AG04450 (cell line): Measurements from ENCODE around the gene IPO5. TPM values are rescaled to one million over a fixed set of nuclear protein-coding genes. Genes with fewer than 3 reads are reported as not detected.
A peak's percentile ranks its signal among the peaks of the same experiment; 100 is the strongest.

Experiments
- CTCF ChIA-PET: fragments of 300-600, 350-600 bp; formaldehyde crosslinking; extraction: SDS; loops from one replicate; lab custom pipeline; 2022; ENCODE audit warnings: antibody characterized with exemption, inconsistent platforms; lab: Charles Lee
- POLR2A ChIA-PET: fragments of 350-600 bp; formaldehyde crosslinking; extraction: SDS; loops from one replicate; lab custom pipeline; 2021; ENCODE audit warnings: antibody characterized with exemption, inconsistent platforms; lab: Yijun Ruan, JAX
- DNase-seq: peaks from one replicate; pipeline ENCODE4 v3.0.0-alpha.2; 2011; ENCODE audit warnings: low read depth, low spot score
- H3K27ac ChIP-seq: one replicate; pipeline ENCODE4 v1.5.1; 2012; ENCODE audit warnings: low read depth, low read length, control low read depth
- H3K27me3 ChIP-seq: one replicate; pipeline ENCODE4 v1.6.0; 2012; ENCODE audit warnings: low read length; ENCODE audit not compliant: control insufficient read depth, insufficient read depth
- H3K4me3 ChIP-seq: 2 replicates; pipeline ENCODE4 v1.5.1; 2011; ENCODE audit warnings: mild to moderate bottlenecking, low read depth, low read length, control low read depth
- H3K9me3 ChIP-seq: 2 replicates; pipeline ENCODE4 v1.5.1; 2012; ENCODE audit warnings: low read length; ENCODE audit not compliant: control insufficient read depth, insufficient read depth
- polyA minus RNA-seq: library from RNA; depleted of rRNA, polyadenylated mRNA; stranded (reverse); fragments of >200 nt; gene quantifications from 2 replicates; pipeline ENCODE4 v1.2.3, GENCODE V29; 2011; rRNA and poly(A)+ RNA removed
- polyA plus RNA-seq: library from polyadenylated mRNA; depleted of rRNA; stranded (reverse); fragments of >200 nt; gene quantifications from 2 replicates; pipeline ENCODE4 v1.2.3, GENCODE V29; 2011; rRNA removed
- TF ChIP-seq, protein P1 (sequence below): IDR thresholded peaks from 2 replicates; pipeline ENCODE4 v1.5.1; 2011; ENCODE audit warnings: low read depth, low read length, control low read depth, inconsistent platforms

The IPO5 gene
- 141 and 164 TPM in 2 replicates for polyA plus RNA-seq
- polyA minus RNA-seq = 149 and 227 TPM in 2 replicates

DNA sequence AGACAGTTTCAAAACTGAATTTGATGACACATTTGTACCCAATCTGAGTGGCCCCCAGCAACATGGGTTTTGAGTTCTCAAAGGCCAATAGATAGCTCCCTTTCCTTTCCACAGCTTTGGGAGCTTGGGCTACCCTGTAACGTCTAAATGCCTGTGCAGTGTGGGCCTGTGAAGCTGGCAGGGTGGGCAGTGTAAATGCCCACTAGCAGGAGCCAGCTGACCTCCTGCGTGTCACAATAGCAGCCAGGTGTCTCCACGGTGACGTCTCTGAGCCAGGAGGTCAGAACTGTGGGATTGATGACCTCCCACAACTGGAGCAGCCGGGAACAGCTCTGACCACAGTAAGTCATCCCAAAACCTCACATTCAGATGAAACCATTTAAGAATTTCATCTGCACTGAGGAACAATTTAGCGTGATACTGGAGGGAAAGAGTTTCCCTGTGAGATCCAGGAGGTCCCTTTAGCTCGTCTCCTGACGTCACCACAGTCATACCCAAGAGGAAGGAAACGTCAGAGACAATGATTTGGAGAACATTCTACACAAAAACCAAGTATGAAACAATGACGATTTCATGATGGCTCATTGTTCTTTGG lies at the start of gene IPO5:
Gene IPO5, plus strand, starts transcription at position 300 of the 595 bp plus-strand sequence. CDS start 23,022 bp downstream, outside the sequence.
- ChIA-PET POLR2A (no interaction called here), CTCF (interaction anchor here (1.2 kb wide), 1 partner anchor 97 kb away, joined by 5 read pairs; no protein-coding TSS in a partner anchor)
- Histone ChIP-seq H3K27ac (no peak within 1 kb of the TSS), H3K4me3 (no peak within 1 kb of the TSS), H3K9me3 (no peaks in the 10 kb centered on the region; the same call in 1 of the 2 replicates), H3K27me3 (no peaks in the 10 kb centered on the region)
- TF ChIP-seq, protein P1, sequence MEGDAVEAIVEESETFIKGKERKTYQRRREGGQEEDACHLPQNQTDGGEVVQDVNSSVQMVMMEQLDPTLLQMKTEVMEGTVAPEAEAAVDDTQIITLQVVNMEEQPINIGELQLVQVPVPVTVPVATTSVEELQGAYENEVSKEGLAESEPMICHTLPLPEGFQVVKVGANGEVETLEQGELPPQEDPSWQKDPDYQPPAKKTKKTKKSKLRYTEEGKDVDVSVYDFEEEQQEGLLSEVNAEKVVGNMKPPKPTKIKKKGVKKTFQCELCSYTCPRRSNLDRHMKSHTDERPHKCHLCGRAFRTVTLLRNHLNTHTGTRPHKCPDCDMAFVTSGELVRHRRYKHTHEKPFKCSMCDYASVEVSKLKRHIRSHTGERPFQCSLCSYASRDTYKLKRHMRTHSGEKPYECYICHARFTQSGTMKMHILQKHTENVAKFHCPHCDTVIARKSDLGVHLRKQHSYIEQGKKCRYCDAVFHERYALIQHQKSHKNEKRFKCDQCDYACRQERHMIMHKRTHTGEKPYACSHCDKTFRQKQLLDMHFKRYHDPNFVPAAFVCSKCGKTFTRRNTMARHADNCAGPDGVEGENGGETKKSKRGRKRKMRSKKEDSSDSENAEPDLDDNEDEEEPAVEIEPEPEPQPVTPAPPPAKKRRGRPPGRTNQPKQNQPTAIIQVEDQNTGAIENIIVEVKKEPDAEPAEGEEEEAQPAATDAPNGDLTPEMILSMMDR = no peak
- no peak for DNase-seq

DNA sequence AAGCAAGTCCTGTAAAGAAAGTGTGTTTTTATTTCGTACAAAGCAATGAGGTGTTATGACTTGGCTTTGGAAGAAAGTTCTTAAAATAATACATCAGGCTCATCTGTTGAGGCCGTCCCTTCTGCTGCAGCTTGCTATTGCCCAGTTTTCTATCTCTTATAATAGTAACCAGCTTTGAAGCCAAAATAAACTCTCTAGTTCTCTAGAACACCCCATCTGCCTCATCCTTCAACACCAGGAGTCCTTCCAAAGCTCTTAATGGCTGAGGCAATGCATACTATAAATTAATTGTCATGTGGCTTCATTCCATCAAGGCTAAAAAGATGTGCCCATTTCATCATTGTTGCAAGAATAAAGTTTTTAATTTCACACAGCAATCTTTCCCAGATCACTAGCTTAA lies 49.4 kb upstream of the IPO5 start:
- Histone ChIP-seq H3K4me3 (no peak overlapping the region), H3K27ac (no peak overlapping the region), H3K9me3 (no peaks in the 10 kb centered on the region), H3K27me3 (no peaks in the 10 kb centered on the region)
- no peak for DNase-seq
- POLR2A ChIA-PET = no interaction called here
- CTCF ChIA-PET = no interaction called here
- TF ChIP-seq, protein P1 = no peak

DNA sequence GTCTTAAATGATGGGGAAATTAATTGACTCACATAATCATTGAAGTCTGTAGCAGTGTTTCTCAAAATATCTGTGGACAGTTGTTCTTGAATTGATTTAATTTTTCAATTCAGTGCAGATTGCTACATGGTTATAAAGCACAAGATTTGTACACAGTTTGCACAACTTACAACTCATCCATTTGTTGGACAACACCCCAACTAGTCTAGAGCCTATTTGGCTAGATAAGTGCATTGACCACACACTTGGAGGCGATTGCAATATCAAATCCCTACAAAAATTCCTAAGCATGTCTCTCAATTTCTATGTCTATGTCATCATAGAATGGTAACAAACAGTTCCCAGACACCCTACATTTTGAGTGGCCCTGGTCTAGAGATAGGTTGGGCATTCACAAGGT lies 48.0 kb upstream of the IPO5 start:
- Histone ChIP-seq H3K4me3 (no peak overlapping the region), H3K27me3 (no peaks in the 10 kb centered on the region), H3K27ac (no peak overlapping the region), H3K9me3 (no peaks in the 10 kb centered on the region)
- CTCF ChIA-PET = no interaction called here
- no peak for DNase-seq
- TF ChIP-seq, protein P1 = no peak
- POLR2A ChIA-PET = no interaction called here

DNA sequence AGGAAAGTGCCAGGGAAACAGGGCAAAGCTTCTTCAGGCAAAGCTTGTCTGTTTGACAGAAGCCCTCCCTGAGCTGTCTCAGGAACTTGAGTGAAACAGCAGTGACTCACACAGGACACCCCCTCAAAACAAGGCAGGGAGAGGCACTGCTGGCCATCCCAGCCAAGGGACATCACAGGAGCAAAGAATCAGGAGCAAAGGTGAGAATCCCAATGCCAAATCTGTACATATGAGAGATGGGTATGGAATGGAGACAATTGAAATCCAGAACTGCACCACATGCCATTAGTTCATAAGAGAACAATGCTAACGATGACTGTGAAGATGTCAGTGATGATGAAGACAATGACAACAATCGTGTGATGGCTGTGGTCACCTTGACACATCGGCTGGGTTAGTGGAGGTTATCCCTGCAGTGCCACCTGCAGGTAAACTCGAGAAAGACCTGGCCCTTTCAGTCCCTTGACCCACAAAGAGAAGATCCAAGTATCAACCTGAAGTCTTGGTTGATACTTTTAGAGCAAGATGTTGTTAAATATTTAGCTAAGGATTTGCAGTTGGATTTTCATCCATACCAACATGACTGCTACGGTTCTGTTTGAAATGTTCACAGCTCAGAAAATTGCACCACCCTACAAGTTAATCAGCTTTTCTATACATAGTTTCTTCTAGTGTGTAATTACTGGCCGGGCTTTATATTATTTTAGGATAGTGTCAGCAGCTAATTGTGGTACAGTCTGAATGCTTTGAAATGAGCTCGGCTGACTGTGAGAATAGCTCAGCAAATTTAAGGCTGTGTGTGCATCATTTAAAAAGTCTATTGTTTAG lies 42.0 kb upstream of the IPO5 start:
- CTCF ChIA-PET = interaction anchor here (0.6 to 2.2 kb wide), 14 partner anchors 9 to 92 kb away, joined by 3 to 27 read pairs (median 4); no protein-coding TSS in a partner anchor
- H3K27ac ChIP-seq = no peak overlapping the region

More for the DNA sequence above, 42.0 kb upstream of the IPO5 start:
- POLR2A ChIA-PET = no interaction called here
- H3K27me3 ChIP-seq = no peaks in the 10 kb centered on the region
- no peak overlapping the region for H3K4me3 ChIP-seq
- no peak for DNase-seq
- H3K9me3 ChIP-seq = no peaks in the 10 kb centered on the region
- TF ChIP-seq, protein P1 = peak; percentile 50
